Progenitor cell of endocrine pancreas (in vitro differentiated cells): ENCODE measurements around the gene CAPZA1. TPM values are rescaled to one million over a fixed set of nuclear protein-coding genes. Genes with fewer than 3 reads are reported as not detected.

Experiments used
- DNase-seq: peaks from one replicate; pipeline ENCODE4 v3.0.0; 2021; ENCODE audit warnings: low spot score; ENCODE audit not compliant: unreplicated experiment
- H3K27ac Mint-ChIP-seq: 2 replicates; pipeline ENCODE4 v1.8.0; 2021; ENCODE audit warnings: mild to moderate bottlenecking, moderate library complexity, mixed read lengths
- H3K27me3 Mint-ChIP-seq: 2 replicates; pipeline ENCODE4 v1.8.0; 2021; ENCODE audit warnings: mixed read lengths
- H3K36me3 Mint-ChIP-seq: 2 replicates; pipeline ENCODE4 v1.8.0; 2022; ENCODE audit warnings: mixed read lengths; ENCODE audit not compliant: insufficient read depth
- H3K4me1 Mint-ChIP-seq: 2 replicates; pipeline ENCODE4 v1.8.0; 2021; ENCODE audit warnings: low read depth, mixed read lengths
- H3K4me3 Mint-ChIP-seq: 2 replicates; pipeline ENCODE4 v1.8.0; 2021; ENCODE audit warnings: low read depth, mild to moderate bottlenecking, moderate library complexity, mixed read lengths
- H3K9me3 Mint-ChIP-seq: 2 replicates; pipeline ENCODE4 v1.8.0; 2021; ENCODE audit warnings: low read depth, mixed read lengths
- CTCF ChIP-seq: fragments of 200-600 bp; sonication (generic); IDR thresholded peaks from one replicate; pipeline ENCODE4 v1.5.0; 2021; ENCODE audit warnings: antibody characterized with exemption, mild to moderate bottlenecking; ENCODE audit not compliant: unreplicated experiment
- total RNA-seq: library from RNA; stranded (reverse); gene quantifications from 2 replicates; pipeline ENCODE4 v1.2.1, GENCODE V29; 2021

CAPZA1 gene
- total RNA-seq, 1 donor from 2014 or later = 129 TPM

DNA sequence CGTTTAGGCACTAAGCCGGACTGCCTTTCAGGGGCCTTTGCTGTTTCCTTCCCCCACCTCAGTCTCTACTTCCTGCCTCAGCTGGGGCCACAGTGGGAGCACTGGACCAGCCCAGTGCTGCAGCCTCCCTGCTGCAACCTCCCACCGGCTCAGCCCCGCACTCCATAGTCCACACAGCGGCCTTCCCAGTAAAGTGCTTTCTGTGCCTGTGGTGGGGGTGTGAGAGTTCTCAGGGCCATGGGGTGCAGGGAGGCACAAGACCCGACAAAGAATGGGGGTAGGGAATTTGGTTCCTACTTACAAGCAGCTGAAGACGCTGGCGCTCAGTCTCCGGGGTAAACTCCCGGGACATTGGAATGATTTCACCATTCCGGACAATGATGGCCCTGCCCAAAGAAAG, 92.0 kb downstream of the CAPZA1 start:
- peaks cover 11% of the 10 kb centered on the region for H3K4me1 Mint-ChIP-seq
- no peak for DNase-seq
- H3K9me3 Mint-ChIP-seq = no peaks in the 10 kb centered on the region
- peaks cover 81% of the 10 kb centered on the region for H3K27me3 Mint-ChIP-seq
- no peak for TF ChIP-seq CTCF
- H3K4me3 Mint-ChIP-seq = no peak overlapping the region
- H3K36me3 Mint-ChIP-seq = no peaks in the 10 kb centered on the region
- H3K27ac Mint-ChIP-seq = no peak overlapping the region

- no peak overlapping the region for H3K4me3 Mint-ChIP-seq
- no peak for TF ChIP-seq CTCF
- H3K27me3 Mint-ChIP-seq = peaks cover 86% of the 10 kb centered on the region
- peaks cover 11% of the 10 kb centered on the region for H3K4me1 Mint-ChIP-seq
- no peaks in the 10 kb centered on the region for H3K9me3 Mint-ChIP-seq
- no peak for DNase-seq
- no peaks in the 10 kb centered on the region for H3K36me3 Mint-ChIP-seq
- H3K27ac Mint-ChIP-seq = no peak overlapping the region
Measured at GRCh38 chr1:112712191-112712590, 92.6 kb downstream of the CAPZA1 start.

GRCh38 chr1:112712701-112713128, 93.1 kb downstream of the CAPZA1 start:
- H3K27me3 Mint-ChIP-seq = peaks cover 82% of the 10 kb centered on the region
- DNase-seq = no peak
- H3K4me1 Mint-ChIP-seq = peaks cover 8% of the 10 kb centered on the region
- no peaks in the 10 kb centered on the region for H3K36me3 Mint-ChIP-seq
- no peak overlapping the region for H3K27ac Mint-ChIP-seq
- no peak overlapping the region for H3K4me3 Mint-ChIP-seq
- no peaks in the 10 kb centered on the region for H3K9me3 Mint-ChIP-seq
- TF ChIP-seq CTCF = no peak

- DNase-seq = no peak
- no peak for TF ChIP-seq CTCF
- H3K36me3 Mint-ChIP-seq = no peaks in the 10 kb centered on the region
- H3K27me3 Mint-ChIP-seq = peaks cover 75% of the 10 kb centered on the region
- H3K4me3 Mint-ChIP-seq = peak overlapping the region; percentile 60
- peaks cover 8% of the 10 kb centered on the region for H3K4me1 Mint-ChIP-seq
- H3K27ac Mint-ChIP-seq = no peak overlapping the region
- H3K9me3 Mint-ChIP-seq = no peaks in the 10 kb centered on the region
Measured at GRCh38 chr1:112713466-112714312, 94.1 kb downstream of the CAPZA1 start.

DNA sequence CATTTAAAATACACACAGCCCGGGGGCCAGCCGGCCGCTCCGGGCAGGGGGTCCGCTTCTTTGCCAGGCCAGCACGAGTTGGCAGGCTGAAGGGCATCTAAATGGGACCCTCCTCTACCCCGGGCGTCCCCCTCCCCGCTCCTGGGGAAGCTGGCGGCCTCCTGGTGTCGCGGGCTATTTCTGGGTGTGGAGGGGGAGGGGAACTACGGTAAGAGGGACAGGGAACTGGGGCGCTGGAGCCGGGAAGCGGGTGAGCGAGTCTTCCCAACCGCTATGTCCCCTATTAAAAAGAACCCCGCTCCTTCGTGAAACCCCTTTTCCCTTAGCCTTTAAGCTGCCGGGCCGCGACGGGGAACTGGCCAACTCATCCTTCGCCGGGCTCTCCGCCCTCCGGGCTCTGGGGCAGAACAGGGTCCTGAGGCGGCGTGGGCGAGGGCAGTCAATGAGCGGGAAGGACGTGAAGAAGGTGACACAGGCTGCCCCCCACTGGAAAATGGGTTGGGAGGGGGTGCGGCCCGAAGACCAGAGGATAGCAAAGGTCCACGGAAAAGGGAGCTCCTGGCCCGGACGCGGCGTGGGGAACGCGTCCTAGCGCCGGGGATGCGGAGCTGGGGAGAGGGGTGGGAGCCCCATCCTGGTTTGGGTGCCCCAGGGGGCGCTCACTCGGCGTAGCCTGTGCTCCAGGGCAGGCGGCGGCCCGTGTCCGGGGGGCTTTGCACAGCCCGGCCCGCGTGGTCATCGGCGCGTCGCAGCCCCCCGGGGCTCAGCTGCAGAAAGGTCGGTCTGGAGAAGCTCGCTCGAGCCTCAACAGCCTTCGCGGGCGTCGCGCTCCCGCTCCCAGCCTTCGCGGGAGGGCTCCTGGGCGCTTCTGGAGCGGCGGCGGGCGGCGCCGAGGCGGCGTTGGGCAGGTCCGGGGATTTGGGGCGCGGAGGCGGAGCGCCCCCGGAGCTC, 95.0 kb downstream of the CAPZA1 start:
- H3K36me3 Mint-ChIP-seq = no peaks in the 10 kb centered on the region
- H3K4me1 Mint-ChIP-seq = peaks cover 8% of the 10 kb centered on the region
- H3K9me3 Mint-ChIP-seq = no peaks in the 10 kb centered on the region
- TF ChIP-seq CTCF = peak; percentile 22
- peaks cover 73% of the 10 kb centered on the region for H3K27me3 Mint-ChIP-seq
- no peak overlapping the region for H3K27ac Mint-ChIP-seq
- H3K4me3 Mint-ChIP-seq = peak overlapping the region; percentile 74
- DNase-seq = no peak
